GM18873 (cell line): ENCODE data around the gene GPS2.

Experiments used
- ATAC-seq: cut with Tn5 transposase; IDR thresholded peaks from one replicate; pipeline ENCODE4 v1.9.1; 2021; ENCODE audit warnings: mild to moderate bottlenecking, moderate library complexity, moderate number of reproducible peaks; ENCODE audit not compliant: unreplicated experiment, low FRiP score

Gene GPS2

GRCh38 chr17:7314719-7315569 is at the start of gene GPS2:
GPS2 (minus strand) TSS chr17:7315360; CDS start chr17:7315052, 308 bp downstream.
- peak; percentile 41 for ATAC-seq

GRCh38 chr17:7363311-7363710 is 48.2 kb upstream of the GPS2 start:
- ATAC-seq: no peak

- no peak for ATAC-seq
Observed at GRCh38 chr17:7361906-7362305, 46.7 kb upstream of the GPS2 start.

- ATAC-seq: no peak
Observed at GRCh38 chr17:7357381-7357780, 42.2 kb upstream of the GPS2 start.

GRCh38 chr17:7356756-7357155 is 41.6 kb upstream of the GPS2 start:
- no peak for ATAC-seq

- no peak for ATAC-seq
Observed at GRCh38 chr17:7356072-7356549, 41.0 kb upstream of the GPS2 start.

- no peak for ATAC-seq
Observed at GRCh38 chr17:7355573-7355972, 40.4 kb upstream of the GPS2 start.

GRCh38 chr17:7355053-7355452 is 39.9 kb upstream of the GPS2 start, which contains the start of gene TMEM95:
TMEM95 (plus strand) TSS chr17:7355156; CDS start chr17:7355205, 49 bp downstream.
- no peak for ATAC-seq

GRCh38 chr17:7354262-7354843 is 39.2 kb upstream of the GPS2 start:
- ATAC-seq: no peak

- ATAC-seq: no peak
Observed at GRCh38 chr17:7352910-7353635, 37.9 kb upstream of the GPS2 start.

- no peak for ATAC-seq
Observed at GRCh38 chr17:7352503-7352889, 37.3 kb upstream of the GPS2 start.

GRCh38 chr17:7351665-7352502 is 36.7 kb upstream of the GPS2 start, which contains the start of gene KCTD11:
KCTD11 (plus strand) TSS chr17:7352162.
- ATAC-seq: peak; percentile 50

- no peak for ATAC-seq
Observed at GRCh38 chr17:7348478-7349242, 33.5 kb upstream of the GPS2 start.

- no peak for ATAC-seq
Observed at GRCh38 chr17:7347630-7348477, 32.7 kb upstream of the GPS2 start.

- ATAC-seq: no peak
Observed at GRCh38 chr17:7346761-7347614, 31.8 kb upstream of the GPS2 start.

GRCh38 chr17:7343250-7343649 is 28.1 kb upstream of the GPS2 start:
- no peak for ATAC-seq

GRCh38 chr17:7341842-7342241 is 26.7 kb upstream of the GPS2 start:
- no peak for ATAC-seq

GRCh38 chr17:7340179-7340578 is 25.0 kb upstream of the GPS2 start:
- ATAC-seq: no peak
